Spleen (tissue), 7 donors: Measurements from ENCODE around the gene IL1RL2.

Experiments
- CTCF ChIP-seq, 11 experiments: fragments of 200-600 bp in 7 of 11; fragments of 450-650 bp in 4 of 11; sonication (generic) in 4 of 11; IDR thresholded peaks in 8 of 11; conservative IDR thresholded peaks in 3 of 11; 1 replicate in 7 of 11; 2 replicates in 4 of 11; pipeline versions ENCODE4 v1.4.0 to v1.8.0; 2016 to 2021; ENCODE audit warnings: antibody characterized with exemption in 11 of 11, inconsistent platforms in 4 of 11, mild to moderate bottlenecking in 1 of 11
- POLR2A ChIP-seq, 3 donors: fragments of 450-650 bp; IDR thresholded peaks; one replicate each; pipeline ENCODE4 v1.5.1; 2017; ENCODE audit warnings: antibody characterized with exemption in 3 of 3, mild to moderate bottlenecking in 1 of 3
- POLR2AphosphoS5 ChIP-seq, 3 donors: sonication (generic); formaldehyde crosslinking; IDR thresholded peaks; one replicate each; pipeline ENCODE4 v1.5.1; 2017; ENCODE audit warnings: antibody characterized with exemption in 3 of 3
- donor health status: DM: no; HTN: no; CAD: no; lungs with moderate emphysema.
- donor health status: DM: no; HTN: no; CAD: no.
- donor health status: DM: no; HTN: no; CAD: no.

GRCh38 chr2:102235042-102235473 lies 48.2 kb downstream of the IL1RL2 start:
- no peak for TF ChIP-seq POLR2AphosphoS5 (IDR thresholded peaks at IDR 0.05)
- TF ChIP-seq CTCF (IDR thresholded peaks at IDR 0.05 in 8 of 11, conservative IDR thresholded peaks at IDR 0.05 in 3 of 11), result no peak
- TF ChIP-seq POLR2A (IDR thresholded peaks at IDR 0.05), result no peak
